ENCODE measurements around the gene MSH5.

DNA sequence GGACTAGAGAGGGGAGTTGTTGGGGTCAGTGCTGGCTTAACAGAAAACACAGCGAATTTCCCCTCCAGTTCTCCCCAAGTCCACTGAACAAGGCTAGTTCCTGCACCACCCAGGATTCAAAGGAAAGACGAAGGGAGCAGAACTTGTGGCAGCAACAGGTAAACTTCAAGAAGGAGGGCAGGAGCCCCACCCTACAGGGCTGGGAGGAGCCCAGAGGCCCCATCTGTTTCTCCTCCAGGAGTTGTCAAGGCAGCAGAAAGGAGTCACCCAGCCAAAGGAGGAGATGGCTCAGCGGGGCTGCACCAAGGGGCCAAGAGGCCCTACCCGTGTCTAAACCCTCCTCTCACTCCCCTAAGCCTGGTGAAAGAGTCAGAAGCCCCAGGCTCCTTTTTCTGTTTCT is 24.4 kb downstream of the MSH5 start:
- TF ChIP-seq EP300 (IDR thresholded peaks at IDR 0.05) (no peak), POLR2A (IDR thresholded peaks at IDR 0.05; ENCODE audit: low read depth) (no peak)
- TF ChIP-seq, protein P1, sequence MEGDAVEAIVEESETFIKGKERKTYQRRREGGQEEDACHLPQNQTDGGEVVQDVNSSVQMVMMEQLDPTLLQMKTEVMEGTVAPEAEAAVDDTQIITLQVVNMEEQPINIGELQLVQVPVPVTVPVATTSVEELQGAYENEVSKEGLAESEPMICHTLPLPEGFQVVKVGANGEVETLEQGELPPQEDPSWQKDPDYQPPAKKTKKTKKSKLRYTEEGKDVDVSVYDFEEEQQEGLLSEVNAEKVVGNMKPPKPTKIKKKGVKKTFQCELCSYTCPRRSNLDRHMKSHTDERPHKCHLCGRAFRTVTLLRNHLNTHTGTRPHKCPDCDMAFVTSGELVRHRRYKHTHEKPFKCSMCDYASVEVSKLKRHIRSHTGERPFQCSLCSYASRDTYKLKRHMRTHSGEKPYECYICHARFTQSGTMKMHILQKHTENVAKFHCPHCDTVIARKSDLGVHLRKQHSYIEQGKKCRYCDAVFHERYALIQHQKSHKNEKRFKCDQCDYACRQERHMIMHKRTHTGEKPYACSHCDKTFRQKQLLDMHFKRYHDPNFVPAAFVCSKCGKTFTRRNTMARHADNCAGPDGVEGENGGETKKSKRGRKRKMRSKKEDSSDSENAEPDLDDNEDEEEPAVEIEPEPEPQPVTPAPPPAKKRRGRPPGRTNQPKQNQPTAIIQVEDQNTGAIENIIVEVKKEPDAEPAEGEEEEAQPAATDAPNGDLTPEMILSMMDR (IDR thresholded peaks at IDR 0.05) = no peak

Measured in esophagus muscularis mucosa (tissue), 4 donors.